Mammary epithelial cell (primary cell): ENCODE data around the gene CAMTA1.

Source experiments
- EZH2 ChIP-seq: IDR thresholded peaks from 2 replicates; pipeline ENCODE4 v1.6.1; 2012; ENCODE audit warnings: low read length, inconsistent platforms, borderline replicate concordance
- TF ChIP-seq, protein P1 (sequence below), 2 donors: IDR thresholded peaks in 1 of 2; conservative IDR thresholded peaks in 1 of 2; 2 replicates each; pipeline ENCODE4 v1.5.1; 2011 to 2012; ENCODE audit warnings: inconsistent platforms in 2 of 2, low read length in 2 of 2, mild to moderate bottlenecking in 2 of 2, control low read depth in 1 of 2, low read depth in 1 of 2; ENCODE audit not compliant: insufficient read depth in 1 of 2; ENCODE audit errors: extremely low read depth in 1 of 2

DNA sequence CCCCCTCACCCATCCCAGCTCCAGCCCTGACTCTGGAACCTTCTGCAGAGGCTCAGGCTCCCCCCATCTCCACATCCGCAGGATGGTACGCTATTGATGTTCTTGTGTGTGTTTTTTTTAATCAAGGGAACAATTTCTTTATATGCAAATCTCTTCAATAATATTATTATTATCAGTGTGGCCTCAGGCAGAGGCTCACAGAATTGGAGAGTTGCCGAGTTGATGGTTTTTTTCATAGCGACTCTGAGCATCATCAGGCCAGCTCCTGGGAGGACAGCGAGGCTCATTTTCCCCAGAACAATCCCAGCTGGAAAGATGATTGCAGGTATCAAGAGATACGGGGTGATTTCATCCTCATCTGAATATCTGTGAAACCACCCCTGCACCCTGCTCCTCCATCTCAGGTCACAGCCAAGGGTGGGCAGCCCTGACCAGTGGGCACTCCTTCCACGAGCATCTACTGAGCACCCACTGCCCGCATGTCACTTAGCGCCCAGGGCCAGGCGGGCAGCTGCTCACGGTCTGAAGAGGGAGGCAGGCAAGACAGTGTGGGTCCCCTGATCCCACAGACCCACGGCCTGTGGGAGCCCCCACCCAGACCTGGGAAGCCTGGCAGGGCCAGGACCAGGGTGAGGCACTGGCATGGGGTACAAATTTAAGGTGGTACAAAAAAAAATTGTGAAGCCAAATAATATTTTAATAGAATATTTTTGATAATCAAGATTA is 740.2 kb downstream of the CAMTA1 start:
- no peak for TF ChIP-seq EZH2
- TF ChIP-seq, protein P1, sequence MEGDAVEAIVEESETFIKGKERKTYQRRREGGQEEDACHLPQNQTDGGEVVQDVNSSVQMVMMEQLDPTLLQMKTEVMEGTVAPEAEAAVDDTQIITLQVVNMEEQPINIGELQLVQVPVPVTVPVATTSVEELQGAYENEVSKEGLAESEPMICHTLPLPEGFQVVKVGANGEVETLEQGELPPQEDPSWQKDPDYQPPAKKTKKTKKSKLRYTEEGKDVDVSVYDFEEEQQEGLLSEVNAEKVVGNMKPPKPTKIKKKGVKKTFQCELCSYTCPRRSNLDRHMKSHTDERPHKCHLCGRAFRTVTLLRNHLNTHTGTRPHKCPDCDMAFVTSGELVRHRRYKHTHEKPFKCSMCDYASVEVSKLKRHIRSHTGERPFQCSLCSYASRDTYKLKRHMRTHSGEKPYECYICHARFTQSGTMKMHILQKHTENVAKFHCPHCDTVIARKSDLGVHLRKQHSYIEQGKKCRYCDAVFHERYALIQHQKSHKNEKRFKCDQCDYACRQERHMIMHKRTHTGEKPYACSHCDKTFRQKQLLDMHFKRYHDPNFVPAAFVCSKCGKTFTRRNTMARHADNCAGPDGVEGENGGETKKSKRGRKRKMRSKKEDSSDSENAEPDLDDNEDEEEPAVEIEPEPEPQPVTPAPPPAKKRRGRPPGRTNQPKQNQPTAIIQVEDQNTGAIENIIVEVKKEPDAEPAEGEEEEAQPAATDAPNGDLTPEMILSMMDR (conservative IDR thresholded peaks at IDR 0.05 in 1 of 2, IDR thresholded peaks at IDR 0.05 in 1 of 2; ENCODE audit: extremely low read depth in 1 of 2, insufficient read depth in 1 of 2, low read depth in 1 of 2, low read length in 2 of 2) = no peak
